ENCODE data around the gene SREBF2.

DNA sequence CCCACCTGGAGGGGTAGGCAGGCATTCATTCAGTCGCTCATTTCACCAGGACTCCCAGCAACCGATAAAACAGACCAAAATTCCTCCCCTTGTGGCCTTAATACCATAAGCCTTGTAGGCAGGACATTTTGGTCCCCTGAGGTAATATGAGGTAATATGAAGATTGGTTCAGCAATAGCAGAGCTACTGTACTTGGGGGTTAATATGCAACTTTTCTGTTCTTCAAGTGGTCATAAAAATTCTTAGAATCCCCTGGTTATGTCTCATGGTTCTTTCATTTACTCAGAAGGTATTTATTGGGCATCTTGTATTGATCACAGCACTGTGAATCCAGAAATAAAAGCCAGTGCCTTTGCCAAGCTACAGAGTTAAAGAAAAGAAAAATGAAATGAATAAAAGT, 52.2 kb downstream of the SREBF2 start:
- TF ChIP-seq, protein P1, sequence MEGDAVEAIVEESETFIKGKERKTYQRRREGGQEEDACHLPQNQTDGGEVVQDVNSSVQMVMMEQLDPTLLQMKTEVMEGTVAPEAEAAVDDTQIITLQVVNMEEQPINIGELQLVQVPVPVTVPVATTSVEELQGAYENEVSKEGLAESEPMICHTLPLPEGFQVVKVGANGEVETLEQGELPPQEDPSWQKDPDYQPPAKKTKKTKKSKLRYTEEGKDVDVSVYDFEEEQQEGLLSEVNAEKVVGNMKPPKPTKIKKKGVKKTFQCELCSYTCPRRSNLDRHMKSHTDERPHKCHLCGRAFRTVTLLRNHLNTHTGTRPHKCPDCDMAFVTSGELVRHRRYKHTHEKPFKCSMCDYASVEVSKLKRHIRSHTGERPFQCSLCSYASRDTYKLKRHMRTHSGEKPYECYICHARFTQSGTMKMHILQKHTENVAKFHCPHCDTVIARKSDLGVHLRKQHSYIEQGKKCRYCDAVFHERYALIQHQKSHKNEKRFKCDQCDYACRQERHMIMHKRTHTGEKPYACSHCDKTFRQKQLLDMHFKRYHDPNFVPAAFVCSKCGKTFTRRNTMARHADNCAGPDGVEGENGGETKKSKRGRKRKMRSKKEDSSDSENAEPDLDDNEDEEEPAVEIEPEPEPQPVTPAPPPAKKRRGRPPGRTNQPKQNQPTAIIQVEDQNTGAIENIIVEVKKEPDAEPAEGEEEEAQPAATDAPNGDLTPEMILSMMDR (IDR thresholded peaks at IDR 0.05; ENCODE audit: poor library complexity), result no peak
- TF ChIP-seq EZH2 (IDR thresholded peaks at IDR 0.05; ENCODE audit: borderline replicate concordance), result no peak
